Muscle layer of duodenum (tissue), 2 donors: Measurements from ENCODE around the gene OPRD1.
A peak's percentile ranks its signal among the peaks of the same experiment; 100 is the strongest.

ENCODE experiments used
- H3K27ac ChIP-seq: one replicate; pipeline ENCODE4 v1.7.0; 2013; ENCODE audit warnings: mild to moderate bottlenecking, low read length
- H3K27me3 ChIP-seq: one replicate; pipeline ENCODE4 v1.7.0; 2013; ENCODE audit warnings: low read depth, mild to moderate bottlenecking, control low read depth, low read length
- H3K36me3 ChIP-seq, 2 donors: one replicate each; pipeline ENCODE4 v1.7.0; 2013; ENCODE audit warnings: low read length in 2 of 2, control low read depth in 1 of 2, mild to moderate bottlenecking in 1 of 2; ENCODE audit not compliant: insufficient read depth in 2 of 2, control insufficient read depth in 1 of 2
- H3K4me1 ChIP-seq, 2 donors: one replicate each; pipeline ENCODE4 v1.7.0; 2013; ENCODE audit warnings: low read length in 2 of 2, mild to moderate bottlenecking in 2 of 2, control low read depth in 1 of 2, moderate library complexity in 1 of 2; ENCODE audit not compliant: insufficient read depth in 2 of 2, control insufficient read depth in 1 of 2
- H3K4me3 ChIP-seq, 2 donors: one replicate each; pipeline ENCODE4 v1.7.0; 2013; ENCODE audit warnings: low read length in 2 of 2, low read depth in 1 of 2, mild to moderate bottlenecking in 1 of 2
- H3K9me3 ChIP-seq, 2 donors: one replicate each; pipeline ENCODE4 v1.7.0; 2013; ENCODE audit warnings: low read length in 2 of 2, control low read depth in 1 of 2, mild to moderate bottlenecking in 1 of 2; ENCODE audit not compliant: control insufficient read depth in 1 of 2
- donor health status: healthy.

OPRD1 gene

DNA sequence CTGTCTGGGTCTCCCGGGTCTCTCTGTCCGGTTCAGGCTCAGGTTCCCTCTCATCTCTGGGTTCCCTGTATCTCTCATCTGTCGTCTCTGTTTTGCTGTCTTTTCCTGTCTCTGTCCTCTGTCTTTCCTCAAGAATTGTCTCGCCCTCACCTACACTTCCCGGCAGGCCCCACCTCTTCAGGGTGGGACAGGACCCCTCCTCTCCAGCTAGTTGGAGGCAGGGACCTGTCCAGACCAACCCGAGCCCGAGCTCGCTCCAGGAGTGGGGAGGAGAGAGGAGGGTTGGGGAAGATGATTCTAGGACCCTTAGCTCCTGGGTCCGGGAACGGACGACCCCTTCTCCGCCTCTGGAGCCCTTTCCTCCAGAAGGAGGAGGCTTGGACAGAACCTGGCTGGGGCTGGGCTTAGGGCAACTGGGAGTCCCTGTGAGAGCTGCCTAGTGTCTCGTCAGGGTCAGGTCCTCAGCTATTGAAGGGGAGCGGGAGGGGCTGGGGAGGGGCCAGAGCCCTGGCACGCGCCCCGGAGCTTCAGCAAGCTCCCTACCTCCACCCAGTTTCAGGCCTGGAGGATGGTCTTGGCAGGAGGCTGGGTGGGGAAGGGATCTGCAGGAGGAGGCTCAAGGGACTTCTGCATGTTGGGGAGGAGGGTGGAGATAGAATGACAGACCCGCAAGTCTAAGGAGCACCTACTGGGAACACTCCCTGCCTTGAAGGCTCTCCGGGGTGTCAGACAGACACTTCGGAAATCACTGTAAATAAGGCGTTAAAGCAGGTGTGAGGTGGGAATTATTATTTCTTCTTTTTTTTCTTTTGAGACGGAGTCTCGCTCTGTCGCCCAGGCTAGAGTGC, 76.1 kb downstream of the OPRD1 start:
- peak overlapping the region; percentile 81 to 88 for H3K4me3 ChIP-seq
- H3K9me3 ChIP-seq: no peaks in the 10 kb centered on the region
- H3K27ac ChIP-seq: no peak overlapping the region
- no peaks in the 10 kb centered on the region for H3K36me3 ChIP-seq
- no peaks in the 10 kb centered on the region for H3K27me3 ChIP-seq
- H3K4me1 ChIP-seq: peaks cover 13 to 20% of the 10 kb centered on the region in 2 donors

DNA sequence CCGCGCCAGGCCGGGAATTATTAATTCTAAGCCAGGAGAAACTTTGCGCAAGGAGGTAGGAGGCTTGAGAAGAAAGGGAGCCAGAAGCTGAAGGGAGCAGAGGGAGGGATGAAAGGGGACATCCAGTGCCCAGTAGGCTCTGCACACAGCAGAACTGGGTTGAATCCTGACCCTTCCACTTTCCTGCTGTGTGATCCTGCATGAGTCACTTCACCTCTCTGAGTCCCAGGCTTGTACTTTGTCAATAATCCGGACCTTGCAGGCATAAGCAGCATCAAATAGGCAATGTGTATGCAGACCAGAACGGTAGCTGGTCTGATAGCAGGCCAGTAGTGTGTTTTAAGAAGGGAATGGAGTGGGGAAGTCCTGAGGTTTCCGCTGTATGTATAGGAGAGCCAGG, 76.9 kb downstream of the OPRD1 start:
- H3K36me3 ChIP-seq: no peaks in the 10 kb centered on the region
- no peaks in the 10 kb centered on the region for H3K27me3 ChIP-seq
- no peak overlapping the region for H3K27ac ChIP-seq
- H3K4me1 ChIP-seq: peaks cover 13 to 20% of the 10 kb centered on the region in 2 donors
- H3K4me3 ChIP-seq: no peak overlapping the region
- H3K9me3 ChIP-seq: no peaks in the 10 kb centered on the region

DNA sequence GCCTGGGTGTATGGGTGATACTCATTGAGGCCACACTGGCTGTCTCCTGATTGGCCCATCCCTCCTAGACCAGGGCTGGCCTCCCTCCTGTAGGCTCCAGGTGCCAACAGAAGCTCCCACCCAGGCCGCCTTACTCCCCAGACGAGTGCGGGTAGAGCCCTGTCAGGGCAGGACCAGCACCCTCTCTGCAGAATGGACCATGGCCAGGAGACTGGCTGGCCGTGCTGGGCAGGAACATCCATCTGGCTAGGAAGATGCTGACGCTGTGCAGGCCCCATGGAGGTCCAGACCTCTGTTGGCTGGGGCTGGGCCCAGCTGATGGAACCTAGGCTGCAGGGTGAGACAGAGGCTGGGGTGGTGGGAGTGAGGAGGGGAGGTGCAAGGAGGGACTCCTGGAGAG, 77.4 kb downstream of the OPRD1 start:
- H3K4me1 ChIP-seq: peaks cover 13 to 20% of the 10 kb centered on the region in 2 donors
- no peaks in the 10 kb centered on the region for H3K36me3 ChIP-seq
- no peaks in the 10 kb centered on the region for H3K27me3 ChIP-seq
- no peak overlapping the region for H3K27ac ChIP-seq
- H3K4me3 ChIP-seq: no peak overlapping the region
- no peaks in the 10 kb centered on the region for H3K9me3 ChIP-seq

DNA sequence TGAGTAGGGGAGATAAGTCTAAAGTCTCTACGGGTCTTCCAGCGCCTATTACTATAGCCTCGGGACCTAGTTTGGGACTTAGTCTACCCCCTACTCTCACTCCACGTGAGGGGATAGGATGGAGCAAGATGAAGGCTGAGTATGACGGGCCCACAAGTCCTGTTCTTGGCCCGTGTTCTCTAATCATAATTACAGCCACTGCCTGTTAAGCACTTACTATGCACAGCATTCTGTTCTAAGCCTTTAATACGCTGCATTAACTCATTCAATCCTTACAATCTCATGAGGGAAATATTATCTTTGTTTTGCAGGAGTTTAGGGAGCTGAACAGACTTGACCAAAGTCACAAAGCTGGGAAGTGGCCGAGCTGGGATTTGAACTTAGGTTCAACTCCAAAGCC, 78.5 kb downstream of the OPRD1 start:
- peaks cover 7 to 10% of the 10 kb centered on the region in 2 donors for H3K4me1 ChIP-seq
- no peaks in the 10 kb centered on the region for H3K36me3 ChIP-seq
- no peak overlapping the region for H3K4me3 ChIP-seq
- no peaks in the 10 kb centered on the region for H3K27me3 ChIP-seq
- no peak overlapping the region for H3K27ac ChIP-seq
- no peaks in the 10 kb centered on the region for H3K9me3 ChIP-seq

DNA sequence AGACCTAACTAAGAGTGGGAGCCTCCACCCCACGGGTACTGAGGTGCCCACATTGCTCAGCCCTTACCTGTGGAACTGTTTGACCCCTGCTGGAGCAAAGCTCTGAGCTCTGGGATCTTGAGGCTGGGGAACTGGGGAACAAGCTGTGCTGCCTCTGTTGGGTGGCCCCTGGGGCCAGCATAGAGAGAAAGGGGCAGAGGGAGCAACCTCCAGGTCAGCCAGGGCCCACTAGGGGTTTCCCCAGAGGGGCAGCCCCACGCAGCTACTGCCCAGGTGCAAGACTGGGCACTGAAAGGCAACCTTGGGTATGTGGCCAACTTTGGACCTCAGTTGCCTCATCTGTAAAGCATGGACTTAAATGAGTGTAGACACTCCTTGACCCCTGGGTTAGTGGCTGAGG, 78.9 kb downstream of the OPRD1 start:
- H3K4me1 ChIP-seq: peaks cover 4 to 8% of the 10 kb centered on the region in 2 donors
- no peaks in the 10 kb centered on the region for H3K36me3 ChIP-seq
- no peak overlapping the region for H3K4me3 ChIP-seq
- no peaks in the 10 kb centered on the region for H3K27me3 ChIP-seq
- H3K27ac ChIP-seq: no peak overlapping the region
- H3K9me3 ChIP-seq: no peaks in the 10 kb centered on the region

DNA sequence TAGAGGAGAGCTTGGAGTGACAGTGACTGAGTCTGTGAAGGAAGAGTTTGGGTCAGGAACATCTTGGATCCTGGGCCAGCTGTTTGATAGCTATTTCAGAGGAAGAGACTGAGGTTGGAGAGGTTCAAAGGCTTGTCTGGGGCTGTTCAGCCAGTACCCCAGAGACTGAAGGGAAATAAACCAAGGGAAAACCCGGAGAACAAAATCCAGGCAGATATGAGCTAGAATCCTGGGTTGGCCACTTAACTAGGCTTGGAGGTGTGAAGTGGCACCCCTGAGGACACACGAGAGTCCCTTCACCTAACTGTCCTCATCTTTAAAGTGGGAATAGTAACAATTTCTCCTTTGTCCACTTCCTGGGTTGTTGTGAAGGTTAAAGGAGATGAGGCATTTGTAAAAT, 79.3 kb downstream of the OPRD1 start:
- H3K4me3 ChIP-seq: no peak overlapping the region
- H3K9me3 ChIP-seq: no peaks in the 10 kb centered on the region
- H3K27me3 ChIP-seq: no peaks in the 10 kb centered on the region
- peaks cover 3 to 8% of the 10 kb centered on the region in 2 donors for H3K4me1 ChIP-seq
- H3K27ac ChIP-seq: no peak overlapping the region
- H3K36me3 ChIP-seq: no peaks in the 10 kb centered on the region

DNA sequence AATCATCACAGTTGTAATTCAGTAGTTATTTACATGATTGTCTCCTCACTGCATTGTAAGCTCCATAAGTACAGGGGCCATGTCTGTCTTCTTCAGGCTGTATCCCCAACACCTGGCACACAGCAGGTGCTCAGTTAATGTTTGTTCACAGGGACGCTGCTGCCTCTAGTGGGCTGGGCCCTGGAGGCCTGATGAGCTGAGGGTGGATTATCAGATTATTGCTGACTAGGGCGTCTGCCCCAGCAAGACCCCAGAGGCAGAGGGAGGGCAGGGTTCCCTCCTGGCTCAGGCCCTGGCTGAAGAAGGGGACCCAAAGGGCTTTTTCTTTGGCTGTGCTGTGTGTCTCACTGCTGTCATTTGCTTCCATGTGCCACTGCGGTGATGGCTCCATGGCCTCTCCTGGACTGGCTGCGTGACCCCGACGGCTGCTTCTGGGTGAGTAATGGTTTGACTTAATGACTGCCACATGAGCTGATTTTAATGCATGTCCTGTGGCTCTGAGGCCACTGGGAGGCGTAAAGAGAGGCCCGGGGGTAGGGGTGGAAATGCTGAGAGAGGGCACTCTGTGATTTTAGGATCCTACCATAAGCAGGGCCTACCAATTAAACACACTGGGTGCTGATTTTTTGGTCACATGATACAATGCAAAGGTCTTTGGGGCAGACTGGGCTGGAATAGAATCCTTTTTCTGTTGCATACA, 81.6 kb downstream of the OPRD1 start:
- Histone ChIP-seq H3K9me3 (no peaks in the 10 kb centered on the region), H3K4me1 (peaks cover 0 to 8% of the 10 kb centered on the region in 2 donors), H3K36me3 (no peaks in the 10 kb centered on the region), H3K27me3 (no peaks in the 10 kb centered on the region), H3K27ac (no peak overlapping the region), H3K4me3 (no peak overlapping the region)

DNA sequence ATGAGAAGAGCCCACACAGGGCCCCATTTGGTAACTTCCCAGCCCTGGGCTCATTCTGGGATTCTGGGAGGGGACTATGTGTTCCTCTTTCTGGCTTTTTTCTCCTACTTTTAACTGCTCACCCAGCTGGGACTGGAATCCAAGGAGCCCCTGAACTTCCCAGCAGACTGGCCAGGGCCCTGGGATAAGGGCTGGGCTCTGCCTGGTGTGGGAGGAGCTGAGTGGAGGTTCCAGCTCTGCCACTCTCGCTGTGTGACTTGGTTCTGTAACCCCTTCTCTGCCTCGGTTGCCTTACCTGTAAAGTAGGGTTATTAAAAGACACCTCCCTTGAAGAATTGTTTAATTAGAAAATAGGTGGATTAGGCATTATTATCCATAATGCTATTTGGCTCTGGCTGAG, 82.8 kb downstream of the OPRD1 start:
- H3K9me3 ChIP-seq: no peaks in the 10 kb centered on the region
- no peaks in the 10 kb centered on the region for H3K36me3 ChIP-seq
- no peak overlapping the region for H3K27ac ChIP-seq
- H3K4me3 ChIP-seq: no peak overlapping the region
- H3K27me3 ChIP-seq: no peaks in the 10 kb centered on the region
- peaks cover 0 to 18% of the 10 kb centered on the region in 2 donors for H3K4me1 ChIP-seq

DNA sequence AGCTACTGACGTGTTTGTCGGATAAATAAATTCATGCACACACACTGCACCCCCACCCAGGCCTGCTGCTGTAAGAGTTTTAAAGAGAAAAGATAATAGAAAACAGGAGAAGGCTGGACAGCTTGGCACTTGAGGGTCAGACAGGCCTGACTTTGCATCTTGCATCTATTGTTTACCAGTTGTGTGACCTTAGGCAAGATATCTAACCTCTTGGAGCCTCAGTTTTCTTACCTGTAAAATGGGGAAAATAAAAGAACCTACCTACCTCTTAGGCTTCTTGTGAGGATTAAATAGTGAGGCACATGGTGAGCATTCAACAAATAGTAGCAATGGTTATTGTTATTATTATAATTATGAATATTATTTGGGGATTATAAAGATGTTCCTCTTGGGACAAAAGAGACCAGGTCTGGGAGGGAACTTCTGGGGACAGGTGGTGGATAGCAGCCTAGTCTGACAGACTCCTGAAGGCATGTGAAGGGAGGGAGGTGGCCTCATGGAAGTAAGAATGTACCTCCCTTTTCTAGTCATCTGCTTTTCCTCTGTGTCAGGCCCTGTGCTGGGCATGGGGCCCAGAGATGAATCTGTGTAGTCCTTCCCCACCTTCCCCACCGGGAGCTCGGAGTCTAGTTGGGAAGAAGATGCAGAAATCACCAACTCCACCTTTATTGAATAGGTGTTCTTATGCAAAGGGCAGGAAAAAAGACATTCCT, 84.1 kb downstream of the OPRD1 start:
- H3K9me3 ChIP-seq: no peaks in the 10 kb centered on the region
- peaks cover 0 to 18% of the 10 kb centered on the region in 2 donors for H3K4me1 ChIP-seq
- H3K27me3 ChIP-seq: no peaks in the 10 kb centered on the region
- no peak overlapping the region for H3K4me3 ChIP-seq
- H3K27ac ChIP-seq: no peak overlapping the region
- no peaks in the 10 kb centered on the region for H3K36me3 ChIP-seq

DNA sequence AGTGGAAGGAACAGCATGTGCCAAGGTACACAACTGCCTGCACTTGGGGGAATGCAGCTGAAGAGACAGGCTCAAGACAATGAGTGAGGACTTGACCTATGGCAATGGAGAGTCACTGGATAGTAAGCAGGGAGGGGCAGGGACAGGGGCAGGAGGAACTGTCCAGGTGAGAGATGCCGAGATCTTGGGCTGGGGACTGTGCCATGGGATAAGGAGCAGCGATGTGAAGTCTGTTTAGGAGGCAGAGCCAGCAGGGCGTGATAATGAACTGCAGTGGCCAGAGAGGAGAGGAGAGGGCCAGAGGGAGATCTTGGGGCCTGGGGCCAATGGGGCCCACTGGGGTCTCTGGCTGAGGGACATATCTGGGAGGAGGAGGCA, 84.6 kb downstream of the OPRD1 start:
- Histone ChIP-seq H3K9me3 (no peaks in the 10 kb centered on the region), H3K27ac (no peak overlapping the region), H3K36me3 (no peaks in the 10 kb centered on the region), H3K27me3 (no peaks in the 10 kb centered on the region), H3K4me1 (peaks cover 0 to 18% of the 10 kb centered on the region in 2 donors), H3K4me3 (no peak overlapping the region)

DNA sequence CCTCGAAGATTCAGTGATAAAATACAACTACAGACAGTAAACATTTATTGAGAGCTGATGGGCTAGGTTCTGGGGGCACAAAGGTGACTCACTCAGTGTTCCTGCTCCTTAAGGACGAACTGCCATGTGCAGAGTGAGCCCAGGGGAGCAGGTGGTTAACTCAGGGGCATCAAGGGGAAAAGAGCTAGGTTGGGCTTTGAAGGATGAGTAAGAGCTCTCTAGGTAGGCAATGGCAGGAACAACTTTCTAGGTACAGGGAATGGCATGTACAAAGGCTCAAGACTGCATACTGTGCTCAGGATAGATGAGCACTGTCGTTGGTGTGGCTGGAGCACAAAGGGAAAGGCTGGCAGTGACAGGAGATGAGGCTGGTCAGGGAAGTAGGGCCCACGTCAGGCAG, 85.8 kb downstream of the OPRD1 start:
- no peak overlapping the region for H3K27ac ChIP-seq
- H3K36me3 ChIP-seq: no peaks in the 10 kb centered on the region
- H3K4me1 ChIP-seq: peaks cover 0 to 18% of the 10 kb centered on the region in 2 donors
- H3K4me3 ChIP-seq: no peak overlapping the region
- H3K9me3 ChIP-seq: no peaks in the 10 kb centered on the region
- no peaks in the 10 kb centered on the region for H3K27me3 ChIP-seq
